Activated naive CD4-positive, alpha-beta T cell treated with anti-CD3 and anti-CD28 coated beads, Interleukin-2, amount 50 U/mL, for 24 hours (primary cell): ENCODE results near the gene TM9SF1.
A peak's percentile ranks its signal among the peaks of the same experiment; 100 is the strongest.

Experiments
- H3K27ac Mint-ChIP-seq: one replicate; pipeline ENCODE4 v1.8.0; 2021; ENCODE audit warnings: mild to moderate bottlenecking, mixed read lengths
- H3K27me3 Mint-ChIP-seq: one replicate; pipeline ENCODE4 v1.8.0; 2021; ENCODE audit warnings: mixed read lengths
- H3K36me3 Mint-ChIP-seq: one replicate; pipeline ENCODE4 v1.8.0; 2021; ENCODE audit warnings: mixed read lengths
- H3K4me1 Mint-ChIP-seq: one replicate; pipeline ENCODE4 v1.8.0; 2021; ENCODE audit warnings: mixed read lengths
- H3K4me3 Mint-ChIP-seq: one replicate; pipeline ENCODE4 v1.8.0; 2021; ENCODE audit warnings: mild to moderate bottlenecking, mixed read lengths
- H3K9me3 Mint-ChIP-seq: one replicate; pipeline ENCODE4 v1.8.0; 2021; ENCODE audit warnings: mixed read lengths

The TM9SF1 gene

GRCh38 chr14:24179294-24179960 lies 15.8 kb downstream of the TM9SF1 start:
- H3K4me1 Mint-ChIP-seq, result peaks cover 5% of the 10 kb centered on the region
- peaks cover 4% of the 10 kb centered on the region for H3K36me3 Mint-ChIP-seq
- no peak overlapping the region for H3K27ac Mint-ChIP-seq
- no peaks in the 10 kb centered on the region for H3K9me3 Mint-ChIP-seq
- no peaks in the 10 kb centered on the region for H3K27me3 Mint-ChIP-seq
- no peak overlapping the region for H3K4me3 Mint-ChIP-seq

GRCh38 chr14:24178399-24179178 lies 16.7 kb downstream of the TM9SF1 start:
- Mint-ChIP-seq H3K4me3 (no peak overlapping the region), H3K27me3 (no peaks in the 10 kb centered on the region), H3K36me3 (peaks cover 4% of the 10 kb centered on the region), H3K27ac (no peak overlapping the region), H3K9me3 (no peaks in the 10 kb centered on the region), H3K4me1 (peaks cover 5% of the 10 kb centered on the region)

- Mint-ChIP-seq H3K4me3 (no peak overlapping the region), H3K9me3 (no peaks in the 10 kb centered on the region), H3K27ac (no peak overlapping the region), H3K4me1 (peaks cover 7% of the 10 kb centered on the region), H3K27me3 (no peaks in the 10 kb centered on the region), H3K36me3 (peaks cover 4% of the 10 kb centered on the region)
These were observed 17.4 kb downstream of the TM9SF1 start for GRCh38 chr14:24177891-24178290.

- H3K27me3 Mint-ChIP-seq, result no peaks in the 10 kb centered on the region
- H3K27ac Mint-ChIP-seq, result no peak overlapping the region
- H3K36me3 Mint-ChIP-seq, result peaks cover 2% of the 10 kb centered on the region
- no peaks in the 10 kb centered on the region for H3K9me3 Mint-ChIP-seq
- H3K4me3 Mint-ChIP-seq, result no peak overlapping the region
- peaks cover 6% of the 10 kb centered on the region for H3K4me1 Mint-ChIP-seq
These were observed 18.0 kb downstream of the TM9SF1 start for GRCh38 chr14:24177041-24177825.

GRCh38 chr14:24176599-24176998 lies 18.6 kb downstream of the TM9SF1 start:
- H3K36me3 Mint-ChIP-seq, result peaks cover 2% of the 10 kb centered on the region
- no peak overlapping the region for H3K4me3 Mint-ChIP-seq
- peaks cover 10% of the 10 kb centered on the region for H3K4me1 Mint-ChIP-seq
- no peaks in the 10 kb centered on the region for H3K9me3 Mint-ChIP-seq
- H3K27ac Mint-ChIP-seq, result no peak overlapping the region
- no peaks in the 10 kb centered on the region for H3K27me3 Mint-ChIP-seq

- Mint-ChIP-seq H3K4me3 (peak overlapping the region; percentile 15), H3K27ac (peak overlapping the region; percentile 32), H3K36me3 (peaks cover 8% of the 10 kb centered on the region), H3K27me3 (no peaks in the 10 kb centered on the region), H3K4me1 (peaks cover 29% of the 10 kb centered on the region), H3K9me3 (no peaks in the 10 kb centered on the region)
These were observed 22.4 kb downstream of the TM9SF1 start for GRCh38 chr14:24172871-24173281.

GRCh38 chr14:24172261-24172860 lies 22.9 kb downstream of the TM9SF1 start:
- peaks cover 33% of the 10 kb centered on the region for H3K4me1 Mint-ChIP-seq
- H3K36me3 Mint-ChIP-seq, result peaks cover 11% of the 10 kb centered on the region
- peak overlapping the region; percentile 84 for H3K4me3 Mint-ChIP-seq
- H3K27me3 Mint-ChIP-seq, result no peaks in the 10 kb centered on the region
- no peaks in the 10 kb centered on the region for H3K9me3 Mint-ChIP-seq
- no peak overlapping the region for H3K27ac Mint-ChIP-seq

- Mint-ChIP-seq H3K27me3 (no peaks in the 10 kb centered on the region), H3K36me3 (peaks cover 14% of the 10 kb centered on the region), H3K9me3 (no peaks in the 10 kb centered on the region), H3K4me3 (peak within 1 kb of the TSS; percentile 84), H3K27ac (peak within 1 kb of the TSS; percentile 62), H3K4me1 (peaks cover 34% of the 10 kb centered on the region)
These were observed 23.6 kb downstream of the TM9SF1 start, which contains the start of gene REC8 for GRCh38 chr14:24171422-24172260. REC8 (plus strand) TSS chr14:24172080; CDS start chr14:24172553, 473 bp downstream.

GRCh38 chr14:24167469-24168114 lies 27.6 kb downstream of the TM9SF1 start:
- H3K4me1 Mint-ChIP-seq, result peaks cover 68% of the 10 kb centered on the region
- H3K27ac Mint-ChIP-seq, result peak overlapping the region; percentile 94
- H3K9me3 Mint-ChIP-seq, result no peaks in the 10 kb centered on the region
- no peaks in the 10 kb centered on the region for H3K27me3 Mint-ChIP-seq
- peaks cover 29% of the 10 kb centered on the region for H3K36me3 Mint-ChIP-seq
- no peak overlapping the region for H3K4me3 Mint-ChIP-seq

GRCh38 chr14:24165785-24166184 lies 29.5 kb downstream of the TM9SF1 start:
- H3K27ac Mint-ChIP-seq, result peak overlapping the region; percentile 30
- peaks cover 69% of the 10 kb centered on the region for H3K4me1 Mint-ChIP-seq
- H3K9me3 Mint-ChIP-seq, result no peaks in the 10 kb centered on the region
- no peaks in the 10 kb centered on the region for H3K27me3 Mint-ChIP-seq
- peaks cover 34% of the 10 kb centered on the region for H3K36me3 Mint-ChIP-seq
- peak overlapping the region; percentile 23 for H3K4me3 Mint-ChIP-seq

- Mint-ChIP-seq H3K36me3 (peaks cover 32% of the 10 kb centered on the region), H3K27ac (peak overlapping the region; percentile 77), H3K9me3 (no peaks in the 10 kb centered on the region), H3K4me1 (peaks cover 74% of the 10 kb centered on the region), H3K27me3 (no peaks in the 10 kb centered on the region), H3K4me3 (peak overlapping the region; percentile 15)
These were observed 30.7 kb downstream of the TM9SF1 start for GRCh38 chr14:24164518-24164991.

GRCh38 chr14:24162093-24162492 lies 33.1 kb downstream of the TM9SF1 start:
- Mint-ChIP-seq H3K4me1 (peaks cover 64% of the 10 kb centered on the region), H3K4me3 (peak overlapping the region; percentile 98), H3K27me3 (no peaks in the 10 kb centered on the region), H3K27ac (peak overlapping the region; percentile 100), H3K9me3 (no peaks in the 10 kb centered on the region), H3K36me3 (peaks cover 23% of the 10 kb centered on the region)

- H3K9me3 Mint-ChIP-seq, result no peaks in the 10 kb centered on the region
- peak within 1 kb of the TSS; percentile 98 for H3K4me3 Mint-ChIP-seq
- no peaks in the 10 kb centered on the region for H3K27me3 Mint-ChIP-seq
- H3K36me3 Mint-ChIP-seq, result peaks cover 19% of the 10 kb centered on the region
- H3K4me1 Mint-ChIP-seq, result peaks cover 58% of the 10 kb centered on the region
- H3K27ac Mint-ChIP-seq, result peak within 1 kb of the TSS; percentile 100
These were observed 34.1 kb downstream of the TM9SF1 start, which contains the start of gene IRF9 for GRCh38 chr14:24160850-24161804. IRF9 (plus strand) TSS chr14:24161265; CDS start chr14:24162145, 880 bp downstream.
